ENCODE results near the gene WSB1.

GRCh38 chr17:27338536-27338985 lies 44.6 kb downstream of the WSB1 start:
- TF ChIP-seq POLR2A (IDR thresholded peaks at IDR 0.05): no peak
- TF ChIP-seq, protein P1, sequence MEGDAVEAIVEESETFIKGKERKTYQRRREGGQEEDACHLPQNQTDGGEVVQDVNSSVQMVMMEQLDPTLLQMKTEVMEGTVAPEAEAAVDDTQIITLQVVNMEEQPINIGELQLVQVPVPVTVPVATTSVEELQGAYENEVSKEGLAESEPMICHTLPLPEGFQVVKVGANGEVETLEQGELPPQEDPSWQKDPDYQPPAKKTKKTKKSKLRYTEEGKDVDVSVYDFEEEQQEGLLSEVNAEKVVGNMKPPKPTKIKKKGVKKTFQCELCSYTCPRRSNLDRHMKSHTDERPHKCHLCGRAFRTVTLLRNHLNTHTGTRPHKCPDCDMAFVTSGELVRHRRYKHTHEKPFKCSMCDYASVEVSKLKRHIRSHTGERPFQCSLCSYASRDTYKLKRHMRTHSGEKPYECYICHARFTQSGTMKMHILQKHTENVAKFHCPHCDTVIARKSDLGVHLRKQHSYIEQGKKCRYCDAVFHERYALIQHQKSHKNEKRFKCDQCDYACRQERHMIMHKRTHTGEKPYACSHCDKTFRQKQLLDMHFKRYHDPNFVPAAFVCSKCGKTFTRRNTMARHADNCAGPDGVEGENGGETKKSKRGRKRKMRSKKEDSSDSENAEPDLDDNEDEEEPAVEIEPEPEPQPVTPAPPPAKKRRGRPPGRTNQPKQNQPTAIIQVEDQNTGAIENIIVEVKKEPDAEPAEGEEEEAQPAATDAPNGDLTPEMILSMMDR (IDR thresholded peaks at IDR 0.05 in 8 of 11, conservative IDR thresholded peaks at IDR 0.05 in 3 of 11): no peak

Data from spleen (tissue), 7 donors.